GM12891 (cell line): Measurements from ENCODE around the gene TPD52L2.

ENCODE experiments used
- POLR2A ChIP-seq: IDR thresholded peaks from 2 replicates; pipeline ENCODE4 v1.6.1; 2011; ENCODE audit warnings: low read depth, low read length, control low read depth
- POLR2AphosphoS5 ChIP-seq: IDR thresholded peaks from 2 replicates; pipeline ENCODE4 v1.6.1; 2011; ENCODE audit warnings: low read depth, low read length, control low read depth
- SPI1 ChIP-seq: IDR thresholded peaks from 2 replicates; pipeline ENCODE4 v1.6.1; 2011; ENCODE audit warnings: low read depth, low read length, control low read depth

- TF ChIP-seq POLR2AphosphoS5 (no peak), POLR2A (no peak), SPI1 (no peak)
These were observed 9.5 kb upstream of the TPD52L2 start for GRCh38 chr20:63855363-63856097.
